H9 (cell line): Measurements from ENCODE around the gene RPS8. TPM values are rescaled to one million over a fixed set of nuclear protein-coding genes. Genes with fewer than 3 reads are reported as not detected.
A peak's percentile ranks its signal among the peaks of the same experiment; 100 is the strongest.

Source experiments
- DNase-seq: peaks from one replicate; pipeline ENCODE4 v3.0.0-alpha.2; 2017
- H2AFZ ChIP-seq: one replicate; pipeline ENCODE4 v1.6.1; 2013; ENCODE audit warnings: mild to moderate bottlenecking, low read length, control low read depth, moderate library complexity
- H2AK5ac ChIP-seq: 2 replicates; pipeline ENCODE4 v1.6.1; 2013; ENCODE audit warnings: low read length, control low read depth, mixed read lengths; ENCODE audit not compliant: insufficient read length
- H2BK120ac ChIP-seq: one replicate; pipeline ENCODE4 v1.6.1; 2013; ENCODE audit warnings: low read depth, mild to moderate bottlenecking, low read length, control low read depth, inconsistent platforms; ENCODE audit not compliant: poor library complexity, severe bottlenecking
- H2BK12ac ChIP-seq: 2 replicates; pipeline ENCODE4 v1.6.1; 2013; ENCODE audit warnings: low read length, control low read depth, mixed read lengths, low read depth; ENCODE audit not compliant: insufficient read length
- H2BK15ac ChIP-seq: 2 replicates; pipeline ENCODE4 v1.6.1; 2013; ENCODE audit warnings: low read depth, low read length, control low read depth
- H2BK20ac ChIP-seq: one replicate; pipeline ENCODE4 v1.6.1; 2013; ENCODE audit warnings: low read depth, mild to moderate bottlenecking, low read length, control low read depth, inconsistent platforms; ENCODE audit not compliant: poor library complexity, severe bottlenecking
- H2BK5ac ChIP-seq: 2 replicates; pipeline ENCODE4 v1.6.1; 2013; ENCODE audit warnings: low read length, control low read depth, mixed read lengths; ENCODE audit not compliant: insufficient read length
- H3K14ac ChIP-seq: 2 replicates; pipeline ENCODE4 v1.6.1; 2013; ENCODE audit warnings: low read length, control low read depth; ENCODE audit not compliant: insufficient read depth
- H3K18ac ChIP-seq: 2 replicates; pipeline ENCODE4 v1.6.1; 2013; ENCODE audit warnings: low read depth, mild to moderate bottlenecking, mixed read lengths, low read length, control low read depth; ENCODE audit not compliant: insufficient read length
- H3K23ac ChIP-seq: 2 replicates; pipeline ENCODE4 v1.6.1; 2013; ENCODE audit warnings: low read length, control low read depth, mixed read lengths, low read depth; ENCODE audit not compliant: insufficient read length
- H3K23me2 ChIP-seq: 2 replicates; pipeline ENCODE4 v1.6.1; 2013; ENCODE audit warnings: low read depth, mild to moderate bottlenecking, mixed read lengths, low read length, control low read depth; ENCODE audit not compliant: insufficient read length, poor library complexity, severe bottlenecking
- H3K27ac ChIP-seq: 2 replicates; pipeline ENCODE4 v1.5.1; 2013; ENCODE audit warnings: low read length, control low read depth, mixed read lengths, low read depth; ENCODE audit not compliant: insufficient read length
- H3K27me3 ChIP-seq: 2 replicates; pipeline ENCODE4 v1.6.1; 2013; ENCODE audit warnings: low read length, control low read depth, inconsistent platforms; ENCODE audit not compliant: insufficient read depth
- H3K4ac ChIP-seq: 2 replicates; pipeline ENCODE4 v1.6.1; 2013; ENCODE audit warnings: low read depth, mild to moderate bottlenecking, control low read depth, inconsistent platforms, low read length, moderate library complexity
- H3K4me1 ChIP-seq: 2 replicates; pipeline ENCODE4 v1.6.1; 2013; ENCODE audit warnings: low read length, control low read depth, inconsistent platforms; ENCODE audit not compliant: insufficient read depth
- H3K4me2 ChIP-seq: 2 replicates; pipeline ENCODE4 v1.6.1; 2013; ENCODE audit warnings: low read length, control low read depth, mixed read lengths; ENCODE audit not compliant: insufficient read length, insufficient read depth
- H3K56ac ChIP-seq: 2 replicates; pipeline ENCODE4 v1.6.1; 2013; ENCODE audit warnings: low read depth, mild to moderate bottlenecking, mixed read lengths, low read length, control low read depth; ENCODE audit not compliant: insufficient read length
- H3K79me1 ChIP-seq: 2 replicates; pipeline ENCODE4 v1.6.1; 2013; ENCODE audit warnings: low read depth, mild to moderate bottlenecking, moderate library complexity, low read length, control low read depth, inconsistent platforms; ENCODE audit not compliant: insufficient read depth, poor library complexity, severe bottlenecking
- H3K79me2 ChIP-seq: 2 replicates; pipeline ENCODE4 v1.6.1; 2013; ENCODE audit warnings: low read length, control low read depth, inconsistent platforms; ENCODE audit not compliant: insufficient read depth
- H3K9ac ChIP-seq: 2 replicates; pipeline ENCODE4 v1.6.1; 2013; ENCODE audit warnings: low read length, control low read depth, mixed read lengths; ENCODE audit not compliant: insufficient read length; ENCODE audit errors: extremely low read depth
- H3K9me3 ChIP-seq: one replicate; pipeline ENCODE4 v1.6.1; 2013; ENCODE audit warnings: low read depth, low read length, inconsistent platforms; ENCODE audit not compliant: control insufficient read depth
- H3T11ph ChIP-seq: one replicate; pipeline ENCODE4 v1.6.1; 2013; ENCODE audit warnings: mild to moderate bottlenecking, low read length, control low read depth, inconsistent platforms
- H4K20me1 ChIP-seq: one replicate; pipeline ENCODE4 v1.6.1; 2013; ENCODE audit not compliant: control insufficient read depth, insufficient read length, insufficient read depth
- H4K5ac ChIP-seq: 2 replicates; pipeline ENCODE4 v1.6.1; 2013; ENCODE audit warnings: low read depth, mild to moderate bottlenecking, mixed read lengths, low read length, control low read depth; ENCODE audit not compliant: insufficient read length
- H4K8ac ChIP-seq: replicated peaks from 2 replicates; pipeline ENCODE4 v1.6.1; 2013; ENCODE audit warnings: low read length, control low read depth, mixed read lengths, low read depth; ENCODE audit not compliant: insufficient read length
- H4K91ac ChIP-seq: 2 replicates; pipeline ENCODE4 v1.6.1; 2013; ENCODE audit warnings: low read depth, mild to moderate bottlenecking, moderate library complexity, mixed read lengths, low read length, control low read depth; ENCODE audit not compliant: insufficient read length
- H3K27ac Mint-ChIP-seq, 3 experiments: 2 replicates in 2 of 3; 3 replicates in 1 of 3; pipeline ENCODE4 v1.8.0; 2020 to 2021; ENCODE audit warnings: mixed read lengths in 3 of 3, mild to moderate bottlenecking in 1 of 3, moderate library complexity in 1 of 3
- H3K27me3 Mint-ChIP-seq: 2 replicates; pipeline ENCODE4 v1.8.0; 2021; ENCODE audit warnings: low read depth, mild to moderate bottlenecking, moderate library complexity, mixed read lengths
- H3K36me3 Mint-ChIP-seq, 3 experiments: 2 replicates in 2 of 3; 3 replicates in 1 of 3; pipeline ENCODE4 v1.8.0; 2020 to 2021; ENCODE audit warnings: low read depth in 3 of 3, mixed read lengths in 3 of 3; ENCODE audit not compliant: insufficient read depth in 1 of 3
- H3K4me1 Mint-ChIP-seq, 2 experiments: 2 replicates each; pipeline ENCODE4 v1.8.0; 2020; ENCODE audit warnings: mixed read lengths in 2 of 2
- H3K4me3 Mint-ChIP-seq, 2 experiments: 2 replicates in 1 of 2; 3 replicates in 1 of 2; pipeline ENCODE4 v1.8.0; 2020 to 2021; ENCODE audit warnings: mild to moderate bottlenecking in 2 of 2, mixed read lengths in 2 of 2, moderate library complexity in 1 of 2
- H3K9me3 Mint-ChIP-seq, 2 experiments: 2 replicates in 1 of 2; 3 replicates in 1 of 2; pipeline ENCODE4 v1.8.0; 2020; ENCODE audit warnings: mild to moderate bottlenecking in 2 of 2, mixed read lengths in 2 of 2, moderate library complexity in 1 of 2
- WGBS: extraction: QIAGEN DNeasy Blood & Tissue Kit; methylation state at CpG from one replicate; pipeline ENCODE4 v1.1.7; 2013; ENCODE audit warnings: missing lambda C conversion rate, low lambda C conversion rate, mixed read lengths; ENCODE audit not compliant: insufficient read length; ENCODE audit errors: extremely low coverage; 5-methylcytosine and 5-hydroxymethylcytosine counted together
- total RNA-seq: library from RNA; stranded (reverse); gene quantifications from 2 replicates; pipeline ENCODE4 v1.2.1, GENCODE V29; 2021
- TF ChIP-seq, protein P1 (sequence below): fragments of 200-600 bp; sonication (generic); conservative IDR thresholded peaks from 3 replicates; pipeline ENCODE4 v1.8.0; 2021; ENCODE audit warnings: antibody characterized with exemption, mild to moderate bottlenecking

The RPS8 gene
- total RNA-seq, 1 experiment from 2014 or later: 2,591 TPM

DNA sequence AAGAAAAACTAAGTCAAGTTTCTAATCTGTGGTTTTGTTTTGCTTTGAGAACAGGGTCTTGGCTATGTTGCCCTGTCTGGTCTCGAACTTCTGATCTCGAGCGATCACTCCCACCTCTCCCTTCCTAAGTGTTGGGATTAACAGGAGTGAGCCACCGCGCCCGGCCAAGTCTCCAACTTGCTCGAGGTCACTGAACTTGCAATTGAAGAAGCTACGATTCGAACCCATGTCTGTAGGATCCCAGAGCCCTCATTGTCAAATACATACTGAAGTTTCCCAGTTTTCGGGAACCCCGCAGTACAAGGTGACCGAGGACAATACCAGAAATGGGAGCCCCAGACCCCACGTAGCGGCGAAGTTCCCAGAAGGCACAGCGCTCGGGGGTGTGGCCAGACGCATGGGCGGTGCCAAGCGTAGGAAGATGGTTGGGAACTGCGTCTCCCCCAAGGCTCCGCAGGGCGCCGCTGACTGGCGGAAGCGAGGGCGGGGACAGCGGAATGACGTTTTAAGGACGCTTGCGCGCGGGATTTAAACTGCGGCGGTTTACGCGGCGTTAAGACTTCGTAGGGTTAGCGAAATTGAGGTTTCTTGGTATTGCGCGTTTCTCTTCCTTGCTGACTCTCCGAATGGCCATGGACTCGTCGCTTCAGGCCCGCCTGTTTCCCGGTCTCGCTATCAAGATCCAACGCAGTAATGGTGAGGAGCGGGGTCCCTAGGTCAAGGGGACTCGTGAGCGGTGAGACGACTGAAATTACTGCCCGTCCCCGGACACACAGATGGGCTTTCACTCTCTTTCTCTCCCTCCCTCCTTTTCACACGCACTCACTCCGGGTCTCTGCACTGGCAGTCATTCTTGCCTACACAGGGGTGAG is 35.8 kb upstream of the RPS8 start, which contains the start of gene KIF2C:
TSS of gene KIF2C (plus strand) at position 531 of the 872 bp plus-strand sequence. CDS start at position 627, 96 bp downstream.
- H3K4me1 Mint-ChIP-seq: peaks cover 18 to 19% of the 10 kb centered on the region in 2 experiments
- H4K5ac ChIP-seq: no peak within 1 kb of the TSS
- H3K14ac ChIP-seq: peak within 1 kb of the TSS; percentile 15; the same call in 1 of the 2 replicates
- no peak within 1 kb of the TSS; the same call in 1 of the 2 replicates for H3K4ac ChIP-seq
- peaks cover 24 to 35% (median 31%) of the 10 kb centered on the region in 3 experiments for H3K36me3 Mint-ChIP-seq
- peaks cover 2% of the 10 kb centered on the region; the same call in 1 of the 2 replicates for H3K27me3 Mint-ChIP-seq
- WGBS: no CpG with 5 or more reads among the region's 57 CpGs
- no peak within 1 kb of the TSS for H3T11ph ChIP-seq
- H3K79me1 ChIP-seq: peaks cover 5% of the 10 kb centered on the region
- no peak within 1 kb of the TSS for H4K91ac ChIP-seq
- H3K27me3 ChIP-seq: no peaks in the 10 kb centered on the region
- H3K4me1 ChIP-seq: no peaks in the 10 kb centered on the region
- no peaks in the 10 kb centered on the region for H4K20me1 ChIP-seq
- no peak within 1 kb of the TSS for H2AFZ ChIP-seq
- H3K4me3 Mint-ChIP-seq: peak within 1 kb of the TSS; percentile 98 to 99
- peak within 1 kb of the TSS; percentile 74 for H3K9ac ChIP-seq
- peaks cover 0 to 11% of the 10 kb centered on the region in 2 experiments; a peak in 4 of 5 replicates for H3K9me3 Mint-ChIP-seq
- H3K18ac ChIP-seq: peak within 1 kb of the TSS; percentile 77
- H2BK12ac ChIP-seq: no peak within 1 kb of the TSS
- peaks cover 9% of the 10 kb centered on the region; the same call in 1 of the 2 replicates for H3K79me2 ChIP-seq
- no peak within 1 kb of the TSS for H2BK20ac ChIP-seq
- H3K23me2 ChIP-seq: peaks cover 8% of the 10 kb centered on the region
- no peak within 1 kb of the TSS for H2BK5ac ChIP-seq
- no peak within 1 kb of the TSS for H4K8ac ChIP-seq
- no peak within 1 kb of the TSS for H2BK15ac ChIP-seq
- H3K4me2 ChIP-seq: peak within 1 kb of the TSS; percentile 58
- no peaks in the 10 kb centered on the region for H3K9me3 ChIP-seq
- TF ChIP-seq, protein P1, sequence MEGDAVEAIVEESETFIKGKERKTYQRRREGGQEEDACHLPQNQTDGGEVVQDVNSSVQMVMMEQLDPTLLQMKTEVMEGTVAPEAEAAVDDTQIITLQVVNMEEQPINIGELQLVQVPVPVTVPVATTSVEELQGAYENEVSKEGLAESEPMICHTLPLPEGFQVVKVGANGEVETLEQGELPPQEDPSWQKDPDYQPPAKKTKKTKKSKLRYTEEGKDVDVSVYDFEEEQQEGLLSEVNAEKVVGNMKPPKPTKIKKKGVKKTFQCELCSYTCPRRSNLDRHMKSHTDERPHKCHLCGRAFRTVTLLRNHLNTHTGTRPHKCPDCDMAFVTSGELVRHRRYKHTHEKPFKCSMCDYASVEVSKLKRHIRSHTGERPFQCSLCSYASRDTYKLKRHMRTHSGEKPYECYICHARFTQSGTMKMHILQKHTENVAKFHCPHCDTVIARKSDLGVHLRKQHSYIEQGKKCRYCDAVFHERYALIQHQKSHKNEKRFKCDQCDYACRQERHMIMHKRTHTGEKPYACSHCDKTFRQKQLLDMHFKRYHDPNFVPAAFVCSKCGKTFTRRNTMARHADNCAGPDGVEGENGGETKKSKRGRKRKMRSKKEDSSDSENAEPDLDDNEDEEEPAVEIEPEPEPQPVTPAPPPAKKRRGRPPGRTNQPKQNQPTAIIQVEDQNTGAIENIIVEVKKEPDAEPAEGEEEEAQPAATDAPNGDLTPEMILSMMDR: no peak
- H3K56ac ChIP-seq: no peak within 1 kb of the TSS
- H3K27ac Mint-ChIP-seq: peak within 1 kb of the TSS; percentile 96 to 99 (median 98)
- DNase-seq: peak; percentile 97
- no peak within 1 kb of the TSS for H3K27ac ChIP-seq
- no peak within 1 kb of the TSS for H3K23ac ChIP-seq
- no peak within 1 kb of the TSS for H2AK5ac ChIP-seq
- H2BK120ac ChIP-seq: no peak within 1 kb of the TSS
